OCI-LY7 (cell line): ENCODE data around the gene KLHDC10. TPM values are rescaled to one million over a fixed set of nuclear protein-coding genes. Genes with fewer than 3 reads are reported as not detected.

Experiments used
- BruUV-seq: library from RNA; stranded (reverse); fragments of 400-500 nt; replicated peaks from 2 replicates; lab custom pipeline; 2021; lab: Mats Ljungman, UMichigan
- CTCF ChIA-PET: fragments of 300-600 bp; sonication (Branson Sonifier 250); formaldehyde crosslinking; loops from one replicate; lab custom pipeline; 2022; ENCODE audit warnings: antibody characterized with exemption; ENCODE audit not compliant: unreplicated experiment; lab: Charles Lee
- POLR2A ChIA-PET: fragments of 300-600 bp; sonication (Branson Sonifier 250); formaldehyde crosslinking; loops from one replicate; lab custom pipeline; 2022; ENCODE audit warnings: antibody characterized with exemption; lab: Charles Lee
- DNase-seq: peaks from one replicate; pipeline ENCODE4 v3.0.0-alpha.2; 2015; ENCODE audit warnings: low spot score
- H2AFZ ChIP-seq: fragments of 200-600 bp; sonication (generic), shearing (Covaris generic); 2 replicates; pipeline ENCODE4 v1.6.1; 2014; ENCODE audit warnings: mild to moderate bottlenecking, antibody characterized with exemption, low read length, moderate library complexity
- H3K27ac ChIP-seq: fragments of 200-600 bp; sonication (generic); 2 replicates; pipeline ENCODE4 v1.5.1; 2014; ENCODE audit warnings: mixed run types, low read depth, mild to moderate bottlenecking, moderate library complexity, low read length, inconsistent platforms; ENCODE audit not compliant: poor library complexity, severe bottlenecking
- H3K36me3 ChIP-seq: fragments of 200-600 bp; sonication (generic); 2 replicates; pipeline ENCODE4 v1.6.1; 2014; ENCODE audit warnings: mild to moderate bottlenecking, antibody characterized with exemption, low read length, moderate library complexity, mixed read lengths; ENCODE audit not compliant: insufficient read depth
- H3K4me1 ChIP-seq: fragments of 200-600 bp; sonication (generic); 2 replicates; pipeline ENCODE4 v1.5.1; 2014; ENCODE audit warnings: mild to moderate bottlenecking, low read length; ENCODE audit not compliant: insufficient read depth, poor library complexity, severe bottlenecking
- H3K4me2 ChIP-seq: fragments of 200-600 bp; sonication (generic); 2 replicates; pipeline ENCODE4 v1.6.1; 2014; ENCODE audit warnings: mild to moderate bottlenecking, low read length
- H3K4me3 ChIP-seq: fragments of 200-600 bp; sonication (generic); 2 replicates; pipeline ENCODE4 v1.5.1; 2014; ENCODE audit warnings: mild to moderate bottlenecking, low read depth, low read length; ENCODE audit not compliant: poor library complexity, severe bottlenecking
- H3K79me2 ChIP-seq: fragments of 200-600 bp; sonication (generic); 2 replicates; pipeline ENCODE4 v1.6.1; 2016; ENCODE audit warnings: low read depth, mild to moderate bottlenecking, low read length, moderate library complexity, mixed read lengths; ENCODE audit not compliant: insufficient read depth
- H3K9me2 ChIP-seq: fragments of 200-600 bp; sonication (generic); 2 replicates; pipeline ENCODE4 v1.6.1; 2016; ENCODE audit warnings: mild to moderate bottlenecking, low read length, mixed read lengths; ENCODE audit not compliant: insufficient read depth
- H3K9me3 ChIP-seq: fragments of 200-600 bp; sonication (generic); 2 replicates; pipeline ENCODE4 v1.6.1; 2014; ENCODE audit warnings: mild to moderate bottlenecking, mixed run types, low read length, mixed read lengths
- H4K20me1 ChIP-seq: fragments of 200-600 bp; sonication (generic); 2 replicates; pipeline ENCODE4 v1.6.1; 2014; ENCODE audit warnings: mild to moderate bottlenecking, antibody characterized with exemption, low read length, moderate library complexity, mixed read lengths; ENCODE audit not compliant: insufficient read depth
- CTCF ChIP-seq: fragments of 200-600 bp; sonication (generic); conservative IDR thresholded peaks from 2 replicates; pipeline ENCODE4 v1.5.1; 2014; ENCODE audit warnings: mild to moderate bottlenecking, antibody characterized with exemption, low read length, moderate library complexity, mixed read lengths
- EZH2phosphoT487 ChIP-seq: fragments of 200-600 bp; sonication (generic); IDR thresholded peaks from 2 replicates; pipeline ENCODE4 v1.6.1; 2018; ENCODE audit warnings: low read depth, borderline replicate concordance, mild to moderate bottlenecking, mixed run types, antibody characterized with exemption, low read length, moderate library complexity, mixed read lengths
- intact Hi-C: fragments of 100-400 bp; cut with micrococcal nuclease; formaldehyde crosslinking; loops from one replicate; pipeline ENCODE4 v1.10.0; 2022; ENCODE audit not compliant: unreplicated experiment
- total RNA-seq, 2 experiments: library from RNA; depleted of rRNA in 1 of 2; stranded (reverse); fragments of >200 nt in 1 of 2; shearing (Covaris generic) in 1 of 2; gene quantifications; 2 replicates each; pipeline ENCODE4 v1.2.3, GENCODE V29; 2014 to 2022

KLHDC10 gene
- total RNA-seq, 2 experiments from 2014 or later = 15.9 to 21.2 TPM

DNA sequence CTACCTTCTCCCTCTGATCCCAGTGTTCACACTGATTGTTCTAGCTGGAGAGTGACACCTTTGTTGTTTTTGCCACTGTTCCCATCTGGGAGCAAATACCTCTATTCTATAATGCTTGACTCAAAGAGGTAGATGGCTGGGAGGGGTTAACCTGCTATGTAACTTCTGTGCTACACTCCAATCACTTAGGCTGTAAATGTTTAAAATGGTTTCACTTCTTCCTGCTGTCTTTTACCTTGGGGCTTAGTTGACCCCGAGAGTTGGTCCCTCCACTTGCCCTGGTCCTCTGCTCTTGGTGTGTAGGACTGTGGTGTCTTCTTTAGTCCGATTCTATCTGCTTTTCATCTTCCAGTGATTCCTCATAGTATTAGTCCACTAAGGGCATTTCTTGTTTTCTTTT lies 22.3 kb downstream of the KLHDC10 start:
- Histone ChIP-seq H3K4me2 (peak overlapping the region; percentile 70), H3K36me3 (peaks cover 8% of the 10 kb centered on the region; the same call in 1 of the 2 replicates), H2AFZ (peak overlapping the region; percentile 6; the same call in 1 of the 2 replicates), H3K4me3 (peak overlapping the region; percentile 35), H3K4me1 (peaks cover 25% of the 10 kb centered on the region), H3K9me3 (no peaks in the 10 kb centered on the region), H4K20me1 (no peaks in the 10 kb centered on the region), H3K27ac (peak overlapping the region; percentile 23), H3K79me2 (peaks cover 35% of the 10 kb centered on the region; the same call in 1 of the 2 replicates), H3K9me2 (no peaks in the 10 kb centered on the region)
- ChIA-PET CTCF (no interaction called here), POLR2A (interaction anchor here (0.6 to 0.9 kb wide), 4 partner anchors 10 to 172 kb away, joined by 3 to 9 read pairs (median 3); no protein-coding TSS in a partner anchor)
- intact Hi-C loops = no loop called here
- TF ChIP-seq EZH2phosphoT487 = no peak
- no peak for TF ChIP-seq CTCF
- no TSS peak for BruUV-seq
- peak; percentile 46 for DNase-seq

GRCh38 chr7:130095812-130096211 lies 25.5 kb downstream of the KLHDC10 start:
- no TSS peak for BruUV-seq
- intact Hi-C loops = no loop called here
- Histone ChIP-seq H4K20me1 (no peaks in the 10 kb centered on the region), H3K4me3 (no peak overlapping the region), H3K4me1 (peaks cover 25% of the 10 kb centered on the region), H3K79me2 (peaks cover 35% of the 10 kb centered on the region; the same call in 1 of the 2 replicates), H3K36me3 (peaks cover 4% of the 10 kb centered on the region), H3K9me2 (no peaks in the 10 kb centered on the region), H3K9me3 (no peaks in the 10 kb centered on the region), H3K27ac (no peak overlapping the region), H3K4me2 (no peak overlapping the region), H2AFZ (no peak overlapping the region)
- TF ChIP-seq EZH2phosphoT487 = no peak
- TF ChIP-seq CTCF = no peak
- ChIA-PET POLR2A (interaction anchor here (1.0 to 1.9 kb wide), 4 partner anchors 15 to 75 kb away, joined by 3 to 7 read pairs (median 4); no protein-coding TSS in a partner anchor), CTCF (no interaction called here)
- no peak for DNase-seq

GRCh38 chr7:130096243-130096827 lies 26.0 kb downstream of the KLHDC10 start:
- Histone ChIP-seq H4K20me1 (peaks cover 3% of the 10 kb centered on the region; the same call in 1 of the 2 replicates), H3K9me2 (no peaks in the 10 kb centered on the region), H3K9me3 (no peaks in the 10 kb centered on the region), H3K4me2 (no peak overlapping the region), H2AFZ (no peak overlapping the region), H3K79me2 (peaks cover 30% of the 10 kb centered on the region; the same call in 1 of the 2 replicates), H3K4me1 (peaks cover 25% of the 10 kb centered on the region), H3K4me3 (no peak overlapping the region), H3K36me3 (peaks cover 4% of the 10 kb centered on the region), H3K27ac (no peak overlapping the region)
- CTCF ChIA-PET = no interaction called here
- no peak for DNase-seq
- TF ChIP-seq EZH2phosphoT487 (no peak), CTCF (peak; percentile 19; the same call in 1 of the 2 replicates)
- intact Hi-C loops = no loop called here
- POLR2A ChIA-PET = interaction anchor here (1.0 to 1.9 kb wide), 5 partner anchors 13 to 75 kb away, joined by 3 to 7 read pairs (median 3); no protein-coding TSS in a partner anchor
- no TSS peak for BruUV-seq
